HCT116 (cell line): ENCODE results near the gene AGAP1. TPM values are rescaled to one million over a fixed set of nuclear protein-coding genes. Genes with fewer than 3 reads are reported as not detected.

Source experiments
- ATAC-seq: fragments of 200-7000 bp; cut with Tn5 transposase; 2 replicates; pipeline ENCODE4 v1.9.1; 2020; ENCODE audit warnings: mild to moderate bottlenecking, moderate library complexity
- BruUV-seq: library from RNA; stranded (reverse); fragments of 400-500 nt; replicated peaks from 2 replicates; lab custom pipeline; 2021; lab: Mats Ljungman, UMichigan
- CTCF ChIA-PET: fragments of 300-600 bp; sonication (Branson Sonifier 250); formaldehyde crosslinking; loops from one replicate; lab custom pipeline; 2021; ENCODE audit warnings: antibody characterized with exemption; lab: Charles Lee
- POLR2A ChIA-PET: fragments of 300-600, 350-600 bp; sonication (Branson Sonifier 250); formaldehyde crosslinking; loops from one replicate; lab custom pipeline; 2021; ENCODE audit warnings: antibody characterized with exemption; lab: Charles Lee
- RAD21 ChIA-PET, 2 experiments: fragments of 300-600 bp; sonication (Branson Sonifier 250); formaldehyde crosslinking; loops; one replicate each; lab custom pipeline; 2023; ENCODE audit warnings: low total read pairs in 2 of 2; ENCODE audit not compliant: uncharacterized antibody in 2 of 2, unreplicated experiment in 2 of 2, low non-redundant PET in 1 of 2; lab: Charles Lee
- DNase-seq: peaks from one replicate; pipeline ENCODE4 v3.0.0-alpha.2; 2010; ENCODE audit warnings: low read depth, low spot score
- H2AFZ ChIP-seq: fragments of 200-600 bp; shearing (Covaris generic), sonication (generic); 2 replicates; pipeline ENCODE4 v1.6.1; 2017; ENCODE audit warnings: low read depth, mixed run types, mixed read lengths, antibody characterized with exemption, low read length; ENCODE audit not compliant: poor library complexity, severe bottlenecking
- H3K27ac ChIP-seq: 2 replicates; pipeline ENCODE4 v1.5.1; 2012; ENCODE audit warnings: low read depth, low read length
- H3K27me3 ChIP-seq: fragments of 200-600 bp; sonication (generic); 2 replicates; pipeline ENCODE4 v1.6.1; 2016; ENCODE audit warnings: mixed run types, low read length, mixed read lengths; ENCODE audit not compliant: insufficient read depth
- H3K36me3 ChIP-seq, 2 experiments: fragments of 200-500 bp in 1 of 2; fragments of 200-600 bp in 1 of 2; sonication (Bioruptor generic) in 1 of 2; sonication (generic) in 1 of 2; 2 replicates each; pipeline versions ENCODE4 v1.5.1 to v1.6.1; 2014 to 2016; ENCODE audit warnings: low read length in 2 of 2, inconsistent platforms in 1 of 2, mixed read lengths in 1 of 2, mixed run types in 1 of 2; ENCODE audit not compliant: insufficient read depth in 2 of 2, control insufficient read depth in 1 of 2
- H3K4me1 ChIP-seq, 2 experiments: fragments of 200-600 bp in 1 of 2; sonication (generic) in 1 of 2; 2 replicates each; pipeline versions ENCODE4 v1.5.1 to v1.6.1; 2012 to 2017; ENCODE audit warnings: low read length in 2 of 2, inconsistent platforms in 1 of 2, mild to moderate bottlenecking in 1 of 2, mixed read lengths in 1 of 2, mixed run types in 1 of 2, moderate library complexity in 1 of 2; ENCODE audit not compliant: insufficient read depth in 2 of 2, control insufficient read depth in 1 of 2
- H3K4me2 ChIP-seq: fragments of 200-600 bp; sonication (generic); 2 replicates; pipeline ENCODE4 v1.6.1; 2017; ENCODE audit warnings: mixed run types, low read length, mixed read lengths
- H3K4me3 ChIP-seq, 2 experiments: fragments of 200-600 bp in 1 of 2; sonication (generic) in 1 of 2; replicated peaks in 1 of 2; 2 replicates each; pipeline ENCODE4 v1.5.1; 2011 to 2016; ENCODE audit warnings: low read length in 2 of 2, control low read depth in 1 of 2, low read depth in 1 of 2, mild to moderate bottlenecking in 1 of 2, mixed read lengths in 1 of 2, mixed run types in 1 of 2
- H3K79me2 ChIP-seq: fragments of 200-600 bp; sonication (generic); 2 replicates; pipeline ENCODE4 v1.6.1; 2017; ENCODE audit warnings: mild to moderate bottlenecking, mixed run types, low read length, moderate library complexity, mixed read lengths; ENCODE audit not compliant: insufficient read depth
- H3K9ac ChIP-seq: fragments of 200-600 bp; sonication (generic); 2 replicates; pipeline ENCODE4 v1.6.1; 2016; ENCODE audit warnings: low read length, mixed read lengths
- H3K9me2 ChIP-seq: fragments of 200-600 bp; sonication (generic), shearing (Covaris generic); 2 replicates; pipeline ENCODE4 v1.6.1; 2017; ENCODE audit warnings: mixed run types, mild to moderate bottlenecking, moderate library complexity; ENCODE audit not compliant: insufficient read depth
- H3K9me3 ChIP-seq, 2 experiments: fragments of 200-500 bp in 1 of 2; fragments of 200-600 bp in 1 of 2; sonication (Bioruptor generic) in 1 of 2; sonication (generic) in 1 of 2; 2 replicates each; pipeline ENCODE4 v1.6.1; 2014 to 2017; ENCODE audit warnings: low read length in 2 of 2, mixed read lengths in 2 of 2, inconsistent platforms in 1 of 2, low read depth in 1 of 2, mild to moderate bottlenecking in 1 of 2, mixed run types in 1 of 2, moderate library complexity in 1 of 2; ENCODE audit not compliant: control insufficient read depth in 1 of 2, insufficient read depth in 1 of 2
- H4K20me1 ChIP-seq: fragments of 200-600 bp; sonication (generic), shearing (Covaris generic); 2 replicates; pipeline ENCODE4 v1.6.1; 2017; ENCODE audit warnings: mixed run types, mild to moderate bottlenecking, moderate library complexity; ENCODE audit not compliant: insufficient read depth
- CTCF ChIP-seq, 3 experiments: fragments of 200-600 bp in 1 of 3; sonication (generic) in 1 of 3; IDR thresholded peaks in 2 of 3; conservative IDR thresholded peaks in 1 of 3; 2 replicates each; pipeline ENCODE4 v1.5.1; 2012 to 2017; ENCODE audit warnings: low read depth in 2 of 3, low read length in 2 of 3, antibody characterized with exemption in 1 of 3, borderline replicate concordance in 1 of 3, control low read depth in 1 of 3, mild to moderate bottlenecking in 1 of 3, mixed read lengths in 1 of 3, mixed run types in 1 of 3, moderate library complexity in 1 of 3; ENCODE audit not compliant: insufficient read depth in 1 of 3
- RAD21 ChIP-seq: IDR thresholded peaks from 2 replicates; pipeline ENCODE4 v1.6.1; 2012; ENCODE audit warnings: low read depth, mild to moderate bottlenecking
- TCF7L2 ChIP-seq: IDR thresholded peaks from 2 replicates; pipeline ENCODE4 v1.7.0; 2011; ENCODE audit warnings: borderline replicate concordance, inconsistent platforms; ENCODE audit not compliant: insufficient read depth, insufficient read length; ENCODE audit errors: extremely low read depth
- YY1 ChIP-seq: IDR thresholded peaks from 2 replicates; pipeline ENCODE4 v1.6.1; 2011; ENCODE audit warnings: low read length, low read depth, moderate library complexity, mild to moderate bottlenecking; ENCODE audit not compliant: insufficient replicate concordance; ENCODE audit errors: extremely low read depth
- intact Hi-C: fragments of 100-400 bp; cut with micrococcal nuclease; formaldehyde crosslinking; loops from 2 replicates; pipeline ENCODE4 v1.10.0; 2022
- total RNA-seq: library from RNA; stranded (reverse); gene quantifications from one replicate; pipeline ENCODE4 v1.2.1, GENCODE V29; 2021; ENCODE audit not compliant: unreplicated experiment

The AGAP1 gene
- total RNA-seq, 1 experiment from 2014 or later = 43.8 TPM

DNA sequence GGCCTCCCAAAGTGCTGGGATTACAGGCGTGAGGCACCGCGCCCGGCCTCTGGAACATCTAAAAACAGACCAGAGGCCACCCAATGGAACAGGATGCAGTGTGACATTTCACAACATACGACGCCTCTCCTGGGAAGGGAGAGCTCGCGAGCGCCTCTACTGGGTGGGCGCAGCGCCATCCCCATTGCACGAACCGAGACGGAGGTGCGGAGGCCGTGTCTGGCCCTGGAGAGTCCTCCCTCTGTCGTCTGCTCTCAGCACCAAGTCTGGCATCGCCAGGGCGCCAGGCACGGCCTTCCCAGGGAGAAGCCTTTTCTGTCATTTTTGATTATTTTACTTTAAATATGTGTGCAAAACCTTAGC, 683.7 kb downstream of the AGAP1 start (continued):
- TF ChIP-seq TCF7L2 (no peak), RAD21 (peak; percentile 45; the same call in 1 of the 2 replicates)

- intact Hi-C loops = loop anchor here (2.0 to 5.0 kb wide), 2 partner anchors 35 to 101 kb away; no protein-coding TSS in a partner anchor
Measured at GRCh38 chr2:236177967-236178889, 684.4 kb downstream of the AGAP1 start.

More at GRCh38 chr2:236177967-236178889, 684.4 kb downstream of the AGAP1 start:
- Histone ChIP-seq H2AFZ (no peak overlapping the region), H3K4me1 (peaks cover 15 to 63% of the 10 kb centered on the region in 2 experiments), H3K4me3 (peak overlapping the region; percentile 37 to 55), H3K9me3 (no peaks in the 10 kb centered on the region), H3K36me3 (no peaks in the 10 kb centered on the region), H3K27me3 (no peaks in the 10 kb centered on the region), H3K9me2 (no peaks in the 10 kb centered on the region), H3K79me2 (peaks cover 28% of the 10 kb centered on the region), H3K27ac (peak overlapping the region; percentile 37; the same call in 1 of the 2 replicates), H3K9ac (peak overlapping the region; percentile 48), H3K4me2 (peak overlapping the region; percentile 93), H4K20me1 (no peaks in the 10 kb centered on the region; the same call in 1 of the 2 replicates)
- no TSS peak for BruUV-seq
- CTCF ChIA-PET = interaction anchor here (0.6 to 8.8 kb wide), 16 partner anchors 9 to 412 kb away, joined by 3 to 112 read pairs (median 4); partner anchors contain the start of gene GBX2
- TF ChIP-seq CTCF (IDR thresholded peaks at IDR 0.05 in 2 of 3, conservative IDR thresholded peaks at IDR 0.05 in 1 of 3; ENCODE audit: borderline replicate concordance in 1 of 3, insufficient read depth in 1 of 3, low read depth in 2 of 3, low read length in 2 of 3) (peak; percentile 65 to 91 (median 82)), YY1 (no peak), RAD21 (peak; percentile 62)
- POLR2A ChIA-PET = interaction anchor here (1.3 kb wide), 1 partner anchor 399 kb away, joined by 3 read pairs; no protein-coding TSS in a partner anchor
- DNase-seq (peak; percentile 56), ATAC-seq (peak; percentile 82)
- RAD21 ChIA-PET = interaction anchor here (0.6 to 0.9 kb wide), 3 partner anchors 229 to 399 kb away, joined by 3 to 6 read pairs (median 3); no protein-coding TSS in a partner anchor
